ENCODE measurements around the gene GEN1.

GEN1 gene

DNA sequence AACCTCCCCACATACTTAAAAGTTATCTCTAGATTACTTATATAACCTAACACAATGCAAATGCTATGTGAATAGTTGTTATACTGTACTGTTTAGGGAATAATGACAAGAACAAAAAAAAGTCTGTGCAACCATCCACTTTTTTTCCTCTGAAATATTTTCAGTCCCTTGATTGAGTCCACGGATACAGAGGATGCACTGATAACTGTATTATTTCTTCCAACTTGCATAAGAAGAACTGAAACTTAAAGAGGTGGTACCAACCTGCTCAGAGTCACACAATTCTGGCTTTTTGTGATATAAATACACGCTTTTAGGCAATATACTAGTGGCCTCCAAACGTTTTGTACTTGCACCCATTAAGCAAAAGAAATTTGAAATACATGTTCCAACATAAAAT, 1.7 kb upstream of the GEN1 start:
- TF ChIP-seq, protein P1, sequence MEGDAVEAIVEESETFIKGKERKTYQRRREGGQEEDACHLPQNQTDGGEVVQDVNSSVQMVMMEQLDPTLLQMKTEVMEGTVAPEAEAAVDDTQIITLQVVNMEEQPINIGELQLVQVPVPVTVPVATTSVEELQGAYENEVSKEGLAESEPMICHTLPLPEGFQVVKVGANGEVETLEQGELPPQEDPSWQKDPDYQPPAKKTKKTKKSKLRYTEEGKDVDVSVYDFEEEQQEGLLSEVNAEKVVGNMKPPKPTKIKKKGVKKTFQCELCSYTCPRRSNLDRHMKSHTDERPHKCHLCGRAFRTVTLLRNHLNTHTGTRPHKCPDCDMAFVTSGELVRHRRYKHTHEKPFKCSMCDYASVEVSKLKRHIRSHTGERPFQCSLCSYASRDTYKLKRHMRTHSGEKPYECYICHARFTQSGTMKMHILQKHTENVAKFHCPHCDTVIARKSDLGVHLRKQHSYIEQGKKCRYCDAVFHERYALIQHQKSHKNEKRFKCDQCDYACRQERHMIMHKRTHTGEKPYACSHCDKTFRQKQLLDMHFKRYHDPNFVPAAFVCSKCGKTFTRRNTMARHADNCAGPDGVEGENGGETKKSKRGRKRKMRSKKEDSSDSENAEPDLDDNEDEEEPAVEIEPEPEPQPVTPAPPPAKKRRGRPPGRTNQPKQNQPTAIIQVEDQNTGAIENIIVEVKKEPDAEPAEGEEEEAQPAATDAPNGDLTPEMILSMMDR (IDR thresholded peaks at IDR 0.05; ENCODE audit: low read depth, low read length, missing control alignments) = no peak
- no peak for DNase-seq (ENCODE audit: extremely low read depth, low read depth)
- peak overlapping the region; percentile 79 for H3K4me3 ChIP-seq (replicated peaks; ENCODE audit: low read depth, low read length)

DNA sequence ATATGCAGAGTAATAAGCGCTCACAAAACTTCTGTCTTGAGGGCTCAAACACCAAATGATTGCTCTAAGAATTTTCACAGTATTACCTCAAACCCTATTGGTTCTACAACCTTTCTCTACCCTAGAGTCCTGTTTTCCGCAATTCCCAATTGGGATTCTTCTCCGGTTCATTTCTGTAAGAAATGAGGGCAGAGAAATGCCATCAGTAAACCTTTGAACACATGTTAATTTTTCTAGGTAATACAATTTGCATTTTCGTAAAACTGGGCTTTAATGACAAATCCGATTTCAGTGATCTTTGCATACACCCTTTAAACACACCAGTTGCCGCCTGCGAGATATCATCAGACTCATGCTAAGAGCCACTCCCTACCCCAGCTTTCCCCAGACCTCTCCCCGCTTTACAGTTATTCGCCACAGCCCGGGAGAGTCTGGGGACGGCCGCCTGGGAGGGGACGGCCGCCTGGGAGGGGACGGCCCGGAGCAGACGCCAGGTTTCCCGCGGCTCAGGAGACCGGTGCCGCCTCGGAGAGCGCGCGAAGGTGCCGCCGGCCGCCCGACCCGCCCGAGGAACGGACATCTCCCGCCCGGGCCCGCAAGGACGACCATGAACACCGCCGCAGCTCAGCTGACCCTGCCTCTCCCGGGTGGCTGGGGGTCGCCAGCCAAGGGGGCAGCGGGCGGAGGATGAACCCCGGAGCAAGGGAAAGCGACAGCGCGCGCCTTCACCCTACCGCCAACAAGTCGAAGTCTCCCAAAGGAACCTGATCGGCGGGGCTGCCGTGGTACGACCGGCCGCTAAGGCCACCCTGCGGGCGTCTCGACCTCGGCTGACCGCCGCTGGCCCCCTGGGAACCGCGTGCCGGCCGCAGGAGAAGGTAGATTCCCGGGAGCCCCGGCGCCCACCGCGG, 791 bp upstream of the GEN1 start:
- DNase-seq (ENCODE audit: extremely low read depth, low read depth) = no peak
- TF ChIP-seq, protein P1 (IDR thresholded peaks at IDR 0.05; ENCODE audit: low read depth, low read length, missing control alignments) = no peak

DNA sequence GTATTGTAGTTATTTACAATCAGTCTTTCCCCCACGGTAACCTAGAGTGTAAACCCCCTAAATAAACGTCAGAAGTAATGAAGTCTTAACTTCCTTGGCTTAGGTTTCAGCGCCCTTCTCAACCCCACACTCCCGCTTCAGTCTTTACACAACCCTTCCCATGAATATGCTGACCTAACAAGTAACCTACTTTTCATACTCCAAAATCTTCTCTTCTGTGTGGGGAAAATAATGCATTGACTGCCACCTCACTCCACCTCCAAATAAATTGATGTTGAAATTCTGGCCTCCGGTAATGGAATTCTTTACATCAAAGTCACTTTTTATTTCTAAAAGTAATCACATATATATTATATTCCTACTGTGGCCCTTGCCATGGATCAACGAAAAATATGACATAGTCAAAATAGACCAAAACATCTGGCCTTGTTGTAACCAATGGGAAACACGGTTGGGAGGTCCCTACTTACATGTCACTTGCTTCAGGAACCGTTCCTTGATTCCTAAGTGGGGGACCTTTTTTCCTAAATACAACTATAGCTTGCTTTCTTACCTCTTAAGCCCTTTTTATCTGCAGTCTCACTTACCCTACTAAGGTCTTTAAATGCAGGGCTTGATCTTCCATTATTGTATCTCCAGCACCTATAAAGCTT, 961 bp downstream of the GEN1 start:
- peak overlapping the region; percentile 79 for H3K4me3 ChIP-seq (replicated peaks; ENCODE audit: low read depth, low read length)
- DNase-seq (ENCODE audit: extremely low read depth, low read depth) = no peak
- TF ChIP-seq, protein P1 (IDR thresholded peaks at IDR 0.05; ENCODE audit: low read depth, low read length, missing control alignments) = no peak

More for the DNA sequence above, 791 bp upstream of the GEN1 start:
- peak overlapping the region; percentile 79 for H3K4me3 ChIP-seq (replicated peaks; ENCODE audit: low read depth, low read length)

DNA sequence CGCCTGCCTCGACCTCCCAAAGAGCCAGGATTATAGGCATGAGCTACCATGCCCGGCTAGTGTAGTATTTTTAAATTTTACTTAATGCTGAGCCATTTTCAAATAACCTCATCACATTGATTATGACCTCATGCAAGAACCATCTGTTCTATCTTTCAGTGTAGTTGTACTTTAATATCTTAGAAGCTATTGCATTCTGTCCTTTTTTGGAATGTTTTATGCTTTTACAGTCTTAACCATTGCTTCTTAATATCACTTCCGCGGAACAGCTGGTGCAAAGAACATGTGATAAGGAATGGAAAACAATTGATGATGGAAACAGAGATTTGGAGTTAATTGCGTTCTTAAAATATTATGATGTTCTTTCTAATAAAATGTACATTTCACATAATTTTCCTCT, 2.7 kb downstream of the GEN1 start:
- DNase-seq (ENCODE audit: extremely low read depth, low read depth) = no peak
- TF ChIP-seq, protein P1 (IDR thresholded peaks at IDR 0.05; ENCODE audit: low read depth, low read length, missing control alignments) = no peak
- H3K4me3 ChIP-seq (replicated peaks; ENCODE audit: low read depth, low read length) = peak overlapping the region; percentile 11; the same call in 1 of the 2 replicates

DNA sequence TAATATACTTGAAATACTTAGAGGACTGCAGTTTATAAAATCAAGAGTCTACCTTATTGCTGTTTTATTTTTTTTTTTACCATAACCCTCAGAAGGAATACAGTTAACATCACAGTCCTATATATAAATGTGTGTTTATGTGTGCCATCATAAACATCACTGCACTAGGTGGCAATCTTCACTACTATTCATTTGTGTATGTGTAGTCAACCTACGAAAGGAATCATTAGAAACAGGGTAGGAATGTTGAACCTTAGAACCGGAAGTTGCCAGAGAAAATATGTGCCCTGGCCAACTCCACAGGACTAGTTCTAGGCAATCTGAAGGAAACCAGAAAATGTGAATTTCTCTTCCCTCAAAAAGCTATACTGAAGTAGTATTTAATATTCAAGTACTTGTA, 3.4 kb downstream of the GEN1 start:
- no peak for DNase-seq (ENCODE audit: extremely low read depth, low read depth)
- TF ChIP-seq, protein P1 (IDR thresholded peaks at IDR 0.05; ENCODE audit: low read depth, low read length, missing control alignments) = no peak
- H3K4me3 ChIP-seq (replicated peaks; ENCODE audit: low read depth, low read length) = no peak overlapping the region

DNA sequence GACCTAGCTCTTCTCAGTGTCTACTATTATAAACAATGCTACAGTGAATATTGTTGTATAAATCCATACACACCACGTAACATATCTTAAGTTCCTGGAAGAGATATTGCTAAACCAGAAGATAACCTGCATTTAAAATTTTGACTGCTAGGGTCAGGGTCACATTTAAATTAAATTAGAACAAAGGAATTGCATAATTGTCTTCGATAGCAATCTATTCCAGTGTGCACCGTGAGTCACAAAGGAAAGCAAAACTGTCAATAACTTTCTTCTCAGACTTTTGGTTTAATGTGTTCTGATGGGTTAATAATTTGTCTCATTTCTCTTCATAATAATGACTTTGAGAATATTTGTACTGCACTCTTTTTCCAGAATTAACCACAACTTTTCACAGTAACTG, 4.2 kb downstream of the GEN1 start:
- TF ChIP-seq, protein P1 (IDR thresholded peaks at IDR 0.05; ENCODE audit: low read depth, low read length, missing control alignments) = no peak
- no peak for DNase-seq (ENCODE audit: extremely low read depth, low read depth)
- no peak overlapping the region for H3K4me3 ChIP-seq (replicated peaks; ENCODE audit: low read depth, low read length)
